ENCODE data around the gene MADCAM1. TPM values are rescaled to one million over a fixed set of nuclear protein-coding genes. Genes with fewer than 3 reads are reported as not detected.

The MADCAM1 gene
- total RNA-seq, 2 experiments from 2014 or later: 0.15 TPM; not detected in 1

DNA sequence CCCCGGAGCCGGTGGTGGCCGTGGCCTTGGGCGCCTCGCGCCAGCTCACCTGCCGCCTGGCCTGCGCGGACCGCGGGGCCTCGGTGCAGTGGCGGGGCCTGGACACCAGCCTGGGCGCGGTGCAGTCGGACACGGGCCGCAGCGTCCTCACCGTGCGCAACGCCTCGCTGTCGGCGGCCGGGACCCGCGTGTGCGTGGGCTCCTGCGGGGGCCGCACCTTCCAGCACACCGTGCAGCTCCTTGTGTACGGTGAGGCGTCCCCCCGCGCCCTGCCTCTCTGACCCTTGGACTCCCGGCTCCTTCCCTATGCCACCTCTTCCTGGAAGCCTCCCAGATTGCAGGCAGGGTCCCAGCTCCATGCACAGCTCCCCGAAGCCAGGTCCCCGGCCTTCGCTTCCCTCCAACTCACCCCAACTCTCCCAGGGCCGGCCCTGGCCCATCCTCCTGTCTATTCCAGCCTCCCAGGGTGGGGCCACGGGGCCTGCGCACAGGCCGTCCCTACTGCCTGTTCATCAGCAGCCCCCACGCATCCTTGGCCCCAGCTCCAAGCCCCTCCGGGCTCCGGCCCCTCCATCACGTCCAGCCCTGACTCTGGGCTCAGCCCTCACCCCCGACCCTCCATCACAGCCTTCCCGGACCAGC is 1.7 kb downstream of the MADCAM1 start:
- DNase-seq: no peak
- Mint-ChIP-seq H3K9me3 (peaks cover 3% of the 10 kb centered on the region), H3K4me3 (no peak overlapping the region), H3K4me1 (peaks cover 9% of the 10 kb centered on the region), H3K27ac (no peak overlapping the region), H3K36me3 (ENCODE audit: low read depth) (no peaks in the 10 kb centered on the region), H3K27me3 (peaks cover 21% of the 10 kb centered on the region)
- CTCF ChIA-PET: interaction anchor here (1.5 to 4.0 kb wide), 3 partner anchors 9 to 251 kb away, joined by 3 to 17 read pairs (median 15); no protein-coding TSS in a partner anchor
- POLR2A ChIA-PET: interaction anchor here (0.7 kb wide), 1 partner anchor 11 kb away, joined by 3 read pairs; no protein-coding TSS in a partner anchor

DNA sequence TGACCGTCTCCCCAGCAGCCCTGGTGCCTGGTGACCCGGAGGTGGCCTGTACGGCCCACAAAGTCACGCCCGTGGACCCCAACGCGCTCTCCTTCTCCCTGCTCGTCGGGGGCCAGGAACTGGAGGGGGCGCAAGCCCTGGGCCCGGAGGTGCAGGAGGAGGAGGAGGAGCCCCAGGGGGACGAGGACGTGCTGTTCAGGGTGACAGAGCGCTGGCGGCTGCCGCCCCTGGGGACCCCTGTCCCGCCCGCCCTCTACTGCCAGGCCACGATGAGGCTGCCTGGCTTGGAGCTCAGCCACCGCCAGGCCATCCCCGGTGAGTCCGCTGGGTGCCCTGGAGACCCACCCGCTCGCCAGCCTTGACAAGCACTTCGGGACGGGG is 2.2 kb downstream of the MADCAM1 start:
- ChIA-PET CTCF (interaction anchor here (1.5 to 4.0 kb wide), 3 partner anchors 8 to 252 kb away, joined by 3 to 17 read pairs (median 15); no protein-coding TSS in a partner anchor), POLR2A (interaction anchor here (0.7 kb wide), 1 partner anchor 10 kb away, joined by 3 read pairs; no protein-coding TSS in a partner anchor)
- peaks cover 2% of the 10 kb centered on the region for H3K9me3 Mint-ChIP-seq
- no peak overlapping the region for H3K4me3 Mint-ChIP-seq
- H3K36me3 Mint-ChIP-seq (ENCODE audit: low read depth): no peaks in the 10 kb centered on the region
- DNase-seq: no peak
- peaks cover 9% of the 10 kb centered on the region for H3K4me1 Mint-ChIP-seq
- H3K27ac Mint-ChIP-seq: no peak overlapping the region
- H3K27me3 Mint-ChIP-seq: peaks cover 21% of the 10 kb centered on the region

DNA sequence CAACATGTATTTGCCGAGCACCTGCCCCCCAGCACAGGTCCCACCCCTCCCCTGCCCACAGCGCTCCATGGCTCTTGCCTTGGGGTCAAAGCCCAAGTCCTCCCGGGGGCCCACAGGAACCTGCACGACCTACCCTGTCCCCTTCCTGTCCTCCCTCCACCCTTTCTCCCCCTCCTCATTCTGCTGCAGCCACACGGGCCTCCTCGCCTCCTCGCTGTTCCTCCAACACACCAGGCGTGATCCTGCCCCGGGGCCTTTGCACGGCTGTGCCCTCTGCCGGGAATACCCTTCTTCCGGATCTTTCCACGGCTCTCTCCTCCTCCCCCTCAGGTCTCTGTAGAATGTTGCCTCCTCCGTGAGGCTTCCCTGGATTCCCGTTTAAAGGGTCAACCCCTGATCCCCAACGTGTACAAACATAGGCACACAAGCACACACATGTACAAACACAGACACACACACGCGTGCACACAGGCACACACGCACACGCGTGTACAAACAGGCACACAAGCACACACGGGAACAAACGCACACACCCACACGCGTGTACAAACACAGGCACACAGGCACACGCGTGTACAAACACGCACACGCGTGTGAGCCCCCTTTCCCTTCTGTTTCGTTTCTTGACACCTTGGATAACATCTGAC is 2.8 kb downstream of the MADCAM1 start:
- Mint-ChIP-seq H3K27ac (no peak overlapping the region), H3K9me3 (no peaks in the 10 kb centered on the region), H3K4me3 (no peak overlapping the region), H3K36me3 (ENCODE audit: low read depth) (no peaks in the 10 kb centered on the region), H3K27me3 (peaks cover 21% of the 10 kb centered on the region), H3K4me1 (peaks cover 9% of the 10 kb centered on the region)
- CTCF ChIA-PET: interaction anchor here (1.9 to 4.0 kb wide), 2 partner anchors 7 to 12 kb away, joined by 15 to 17 read pairs; no protein-coding TSS in a partner anchor
- POLR2A ChIA-PET: no interaction called here
- no peak for DNase-seq

DNA sequence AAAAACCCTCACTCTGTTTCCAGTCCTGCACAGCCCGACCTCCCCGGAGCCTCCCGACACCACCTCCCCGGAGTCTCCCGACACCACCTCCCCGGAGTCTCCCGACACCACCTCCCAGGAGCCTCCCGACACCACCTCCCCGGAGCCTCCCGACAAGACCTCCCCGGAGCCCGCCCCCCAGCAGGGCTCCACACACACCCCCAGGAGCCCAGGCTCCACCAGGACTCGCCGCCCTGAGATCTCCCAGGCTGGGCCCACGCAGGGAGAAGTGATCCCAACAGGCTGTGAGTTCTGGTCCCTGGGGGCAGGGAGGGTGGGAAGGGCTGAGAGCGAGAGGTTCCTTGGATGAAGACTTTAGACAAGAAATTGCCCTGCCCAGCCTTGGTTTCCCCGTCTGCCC is 5.4 kb downstream of the MADCAM1 start:
- H3K9me3 Mint-ChIP-seq: no peaks in the 10 kb centered on the region
- H3K4me1 Mint-ChIP-seq: peaks cover 24% of the 10 kb centered on the region
- POLR2A ChIA-PET: no interaction called here
- H3K27me3 Mint-ChIP-seq: peaks cover 14% of the 10 kb centered on the region
- H3K36me3 Mint-ChIP-seq (ENCODE audit: low read depth): no peaks in the 10 kb centered on the region
- no peak overlapping the region for H3K4me3 Mint-ChIP-seq
- CTCF ChIA-PET: no interaction called here
- H3K27ac Mint-ChIP-seq: no peak overlapping the region
- DNase-seq: no peak

DNA sequence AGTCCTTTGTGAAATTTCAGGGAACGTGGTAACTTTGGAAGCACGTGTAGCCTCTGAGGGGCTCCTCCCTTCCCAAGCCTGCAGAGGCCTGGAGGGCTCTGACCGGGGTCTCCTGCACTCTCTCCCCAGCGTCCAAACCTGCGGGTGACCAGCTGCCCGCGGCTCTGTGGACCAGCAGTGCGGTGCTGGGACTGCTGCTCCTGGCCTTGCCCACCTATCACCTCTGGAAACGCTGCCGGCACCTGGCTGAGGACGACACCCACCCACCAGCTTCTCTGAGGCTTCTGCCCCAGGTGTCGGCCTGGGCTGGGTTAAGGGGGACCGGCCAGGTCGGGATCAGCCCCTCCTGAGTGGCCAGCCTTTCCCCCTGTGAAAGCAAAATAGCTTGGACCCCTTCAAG is 8.3 kb downstream of the MADCAM1 start:
- Mint-ChIP-seq H3K36me3 (ENCODE audit: low read depth) (peaks cover 4% of the 10 kb centered on the region), H3K27me3 (peaks cover 1% of the 10 kb centered on the region), H3K4me1 (peaks cover 41% of the 10 kb centered on the region), H3K9me3 (no peaks in the 10 kb centered on the region), H3K27ac (no peak overlapping the region), H3K4me3 (no peak overlapping the region)
- DNase-seq: no peak
- POLR2A ChIA-PET: no interaction called here
- CTCF ChIA-PET: interaction anchor here (2.0 kb wide), 1 partner anchor 9 kb away, joined by 5 read pairs; the partner anchor contains the start of gene MADCAM1

DNA sequence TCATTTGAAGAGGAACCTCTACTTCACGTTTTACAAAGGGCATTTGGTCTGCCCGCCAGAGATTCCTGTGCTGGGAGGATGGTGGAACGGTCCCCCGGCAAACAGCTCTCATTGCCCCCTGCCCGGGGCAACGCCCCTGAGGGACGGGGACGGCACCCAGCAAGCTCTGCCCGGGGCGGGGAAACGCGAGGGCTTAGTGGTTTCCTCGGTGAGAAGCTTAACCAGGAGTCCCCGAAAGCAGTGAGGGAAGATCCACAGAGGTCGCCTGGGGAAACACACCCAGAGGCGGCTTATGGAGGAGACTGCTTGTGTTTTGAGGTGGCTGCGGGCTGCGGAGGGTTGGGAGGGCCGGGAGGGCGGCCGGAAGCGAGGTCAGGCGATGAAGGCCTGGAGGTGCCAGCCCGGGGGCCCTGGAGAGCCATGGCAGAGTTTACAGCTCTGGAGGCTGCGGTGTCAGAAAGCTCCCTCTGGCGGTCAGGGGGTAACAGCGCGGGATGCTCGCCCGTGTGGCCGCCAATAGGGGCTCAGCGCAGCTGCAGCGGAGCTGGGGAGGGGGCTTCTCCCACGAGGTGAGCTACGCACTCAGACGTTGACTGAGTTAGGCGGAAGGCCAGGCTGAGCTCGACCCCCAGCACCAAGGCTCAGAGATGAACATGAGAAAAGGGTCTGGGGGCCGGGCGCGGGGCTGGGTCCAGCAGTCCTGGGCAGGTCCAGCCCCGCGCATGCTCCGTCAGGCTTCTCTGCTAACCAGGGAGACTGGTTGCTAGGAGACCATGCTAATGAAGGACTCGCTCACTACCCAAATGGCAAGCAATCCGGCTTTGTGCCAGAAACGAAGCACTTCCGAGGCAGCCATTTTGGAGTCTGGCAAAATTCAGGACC is 10.4 kb downstream of the MADCAM1 start:
- H3K9me3 Mint-ChIP-seq: no peaks in the 10 kb centered on the region
- peaks cover 57% of the 10 kb centered on the region for H3K4me1 Mint-ChIP-seq
- peak overlapping the region; percentile 99 for H3K27ac Mint-ChIP-seq
- H3K4me3 Mint-ChIP-seq: peak overlapping the region; percentile 80
- CTCF ChIA-PET: interaction anchor here (0.5 to 1.5 kb wide), 23 partner anchors 9 to 569 kb away, joined by 3 to 17 read pairs (median 4); partner anchors contain the start of genes CDC34 and MADCAM1
- POLR2A ChIA-PET: interaction anchor here (0.6 kb wide), 2 partner anchors 205 to 445 kb away, joined by 3 to 5 read pairs; no protein-coding TSS in a partner anchor
- H3K36me3 Mint-ChIP-seq (ENCODE audit: low read depth): peaks cover 9% of the 10 kb centered on the region
- H3K27me3 Mint-ChIP-seq: no peaks in the 10 kb centered on the region
- peak; percentile 97 for DNase-seq

DNA sequence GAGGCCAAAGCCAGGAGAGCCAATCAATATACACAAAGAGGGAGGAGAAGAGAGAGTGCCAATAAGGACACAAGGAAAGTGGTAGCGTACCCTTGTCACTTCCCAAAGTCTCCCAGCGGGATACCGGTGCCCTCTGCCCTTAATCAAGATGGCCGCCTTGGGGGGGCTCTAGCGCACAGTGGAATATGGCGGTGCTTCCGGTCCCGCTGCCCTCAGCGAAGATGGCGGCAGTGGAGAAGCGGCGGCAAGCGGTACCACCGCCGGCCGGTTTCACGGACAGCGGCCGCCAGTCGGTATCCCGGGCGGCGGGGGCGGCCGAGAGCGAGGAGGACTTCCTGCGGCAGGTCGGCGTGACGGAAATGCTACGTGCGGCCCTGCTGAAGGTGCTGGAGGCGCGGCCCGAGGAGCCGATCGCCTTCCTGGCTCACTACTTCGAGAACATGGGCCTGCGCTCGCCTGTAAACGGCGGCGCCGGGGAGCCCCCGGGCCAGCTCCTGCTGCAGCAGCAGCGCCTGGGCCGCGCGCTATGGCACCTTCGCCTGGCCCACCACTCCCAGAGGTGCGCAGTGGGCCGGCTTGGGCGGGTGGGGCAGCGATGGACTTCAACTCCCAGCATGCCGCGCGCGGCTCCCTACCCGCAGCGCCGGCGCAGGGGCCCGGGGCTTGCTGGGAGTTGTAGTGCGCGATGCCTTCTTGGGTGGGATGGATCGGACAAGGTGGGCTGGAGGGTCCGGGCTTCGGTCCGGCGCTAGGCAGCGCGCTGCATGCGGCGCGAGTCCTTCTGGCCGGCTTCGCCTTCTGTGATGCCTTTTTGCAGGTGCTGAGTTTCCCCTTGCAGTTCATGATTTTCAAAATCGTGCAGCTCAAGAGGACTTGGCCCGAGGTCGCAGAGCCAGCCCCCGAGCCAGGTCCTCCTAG is 11.3 kb downstream of the MADCAM1 start, which contains the start of gene TPGS1:
TPGS1 (plus strand) TSS at position 212 of the 918 bp plus-strand sequence; CDS start at position 222, 10 bp downstream.
- peaks cover 60% of the 10 kb centered on the region for H3K4me1 Mint-ChIP-seq
- CTCF ChIA-PET: interaction anchor here (1.0 to 1.5 kb wide), 18 partner anchors 8 to 260 kb away, joined by 3 to 17 read pairs (median 4); partner anchors contain the start of genes CDC34 and MADCAM1
- H3K36me3 Mint-ChIP-seq (ENCODE audit: low read depth): peaks cover 10% of the 10 kb centered on the region
- DNase-seq: peak; percentile 88
- peak within 1 kb of the TSS; percentile 99 for H3K27ac Mint-ChIP-seq
- H3K27me3 Mint-ChIP-seq: no peaks in the 10 kb centered on the region
- POLR2A ChIA-PET: no interaction called here
- H3K4me3 Mint-ChIP-seq: peak within 1 kb of the TSS; percentile 80
- H3K9me3 Mint-ChIP-seq: no peaks in the 10 kb centered on the region

DNA sequence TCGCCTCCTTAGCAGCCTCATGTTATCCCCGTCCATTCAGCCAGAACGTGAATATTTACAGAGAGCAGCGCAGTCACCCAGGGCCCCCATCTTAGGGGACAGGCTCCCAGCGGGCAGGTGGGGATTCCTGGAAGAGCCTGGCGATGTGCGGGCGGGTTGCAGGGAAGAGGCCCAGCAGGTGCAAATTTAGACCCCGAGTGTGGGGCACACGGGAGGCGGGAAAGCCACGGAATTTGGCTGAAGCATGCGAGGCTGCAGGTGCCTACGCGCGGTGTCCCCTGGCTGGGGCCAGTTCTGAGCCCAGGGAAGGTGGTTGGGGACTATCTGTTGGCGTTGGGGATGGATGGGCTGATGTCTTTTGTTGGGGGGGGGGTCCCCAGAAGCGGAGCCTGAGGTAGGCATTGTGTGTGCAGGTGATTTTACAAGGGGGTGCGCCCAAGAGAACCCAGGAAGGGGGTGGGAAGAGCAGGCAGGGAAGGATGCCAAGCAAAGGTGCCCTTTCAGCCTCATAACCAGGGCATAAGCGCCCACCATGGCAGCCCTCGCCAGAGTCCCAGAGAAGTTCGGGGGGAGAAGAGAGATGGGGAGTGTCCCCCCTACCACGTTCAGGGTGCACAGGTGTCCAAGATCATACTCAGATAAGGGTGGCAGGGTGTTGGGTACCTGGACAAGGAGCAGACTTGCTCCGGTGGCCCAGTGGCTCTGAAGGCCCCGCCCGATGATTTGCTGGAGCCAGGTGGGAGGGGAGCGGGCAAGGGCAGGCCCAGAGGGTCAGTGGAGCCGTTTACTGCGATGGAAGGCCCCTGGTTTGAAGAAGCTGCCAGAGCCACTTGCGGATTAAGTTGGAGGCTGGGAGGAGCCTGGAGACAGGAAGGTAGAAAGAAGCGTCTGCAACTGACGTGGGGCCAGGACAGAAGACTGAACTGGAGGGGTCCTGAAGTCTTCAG is 12.2 kb downstream of the MADCAM1 start:
- Mint-ChIP-seq H3K4me1 (peaks cover 55% of the 10 kb centered on the region), H3K9me3 (no peaks in the 10 kb centered on the region)
- CTCF ChIA-PET: interaction anchor here (1.0 to 3.6 kb wide), 3 partner anchors 13 kb away, joined by 3 to 42 read pairs (median 25); partner anchors contain the start of gene MADCAM1

DNA sequence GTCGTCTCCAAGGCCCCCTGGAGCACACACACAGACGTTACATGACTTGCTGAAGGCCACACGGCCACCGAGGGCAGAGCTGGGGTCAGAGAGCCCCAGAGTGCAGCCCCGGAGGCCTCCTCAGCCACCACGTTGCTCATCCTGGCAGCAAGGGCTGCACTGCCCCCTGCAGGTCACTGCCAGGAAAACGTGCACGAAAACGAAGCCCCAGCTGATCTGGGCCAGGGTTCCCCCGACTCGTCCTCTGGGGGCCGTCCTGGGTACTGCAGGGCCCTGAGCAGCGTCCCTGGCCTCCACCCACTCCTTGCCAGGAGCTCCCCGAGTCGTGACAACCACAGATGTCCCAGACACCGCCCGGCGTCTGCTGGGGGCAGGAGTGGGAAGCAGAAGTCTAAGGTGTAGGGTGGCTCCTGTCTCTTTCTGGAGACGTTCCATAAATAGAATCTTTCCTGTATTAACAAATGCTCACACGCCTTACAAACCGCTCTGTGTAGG is 14.4 kb downstream of the MADCAM1 start:
- Mint-ChIP-seq H3K4me1 (peaks cover 55% of the 10 kb centered on the region), H3K27ac (peak overlapping the region; percentile 98), H3K9me3 (no peaks in the 10 kb centered on the region), H3K36me3 (ENCODE audit: low read depth) (peaks cover 14% of the 10 kb centered on the region), H3K4me3 (peak overlapping the region; percentile 71), H3K27me3 (no peaks in the 10 kb centered on the region)
- peak; percentile 95 for DNase-seq
- ChIA-PET CTCF (interaction anchor here (0.6 to 3.6 kb wide), 35 partner anchors 8 to 1315 kb away, joined by 3 to 47 read pairs (median 3); partner anchors contain the start of genes CDC34, GZMM and MADCAM1), POLR2A (interaction anchor here (1.6 kb wide), 1 partner anchor 20 kb away, joined by 8 read pairs; the partner anchor contains the start of gene CDC34)

More for the DNA sequence above, 12.2 kb downstream of the MADCAM1 start:
- Mint-ChIP-seq H3K36me3 (ENCODE audit: low read depth) (peaks cover 10% of the 10 kb centered on the region), H3K27me3 (no peaks in the 10 kb centered on the region), H3K4me3 (peak overlapping the region; percentile 80), H3K27ac (peak overlapping the region; percentile 99)
- no peak for DNase-seq
- POLR2A ChIA-PET: interaction anchor here (0.6 kb wide), 1 partner anchor 10 kb away, joined by 3 read pairs; no protein-coding TSS in a partner anchor

DNA sequence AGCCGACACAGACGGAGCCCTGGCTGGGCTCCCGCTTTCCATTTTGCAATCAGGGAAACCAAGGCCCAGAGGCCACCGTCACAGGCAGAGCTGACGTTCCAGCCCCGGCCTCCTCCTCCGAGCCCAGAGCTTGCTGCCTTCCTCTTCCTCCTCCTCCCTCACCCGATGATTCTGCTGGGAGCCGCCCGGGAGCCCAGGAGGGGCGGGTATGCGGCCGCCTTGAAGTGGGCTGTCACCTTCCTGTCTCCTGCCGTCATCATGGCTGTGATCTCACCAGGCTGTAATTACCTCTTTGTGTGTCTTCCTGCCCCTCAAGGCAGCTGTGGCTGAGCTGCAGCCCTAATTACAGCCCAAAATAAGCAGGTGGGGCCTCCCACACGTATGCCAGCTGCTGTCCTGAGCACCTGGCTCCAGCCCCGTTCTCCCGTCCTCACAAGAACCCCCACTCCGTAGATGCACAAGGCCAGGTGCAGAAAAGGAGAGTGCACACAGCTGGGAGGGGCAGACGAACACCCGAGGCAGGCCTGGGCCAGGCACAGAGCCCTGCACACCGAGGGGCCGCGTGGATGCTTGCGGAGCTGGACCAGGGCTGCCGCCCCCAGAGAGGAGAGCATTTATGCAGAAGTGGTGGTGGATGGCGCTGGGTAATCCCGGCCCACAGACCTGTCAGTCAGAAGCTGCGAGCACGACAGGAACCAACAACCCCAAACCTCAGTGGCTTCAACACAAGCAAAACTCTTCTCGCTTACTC is 15.0 kb downstream of the MADCAM1 start:
- Mint-ChIP-seq H3K27ac (peak overlapping the region; percentile 98), H3K4me3 (peak overlapping the region; percentile 71), H3K27me3 (no peaks in the 10 kb centered on the region), H3K9me3 (no peaks in the 10 kb centered on the region), H3K4me1 (peaks cover 53% of the 10 kb centered on the region), H3K36me3 (ENCODE audit: low read depth) (peaks cover 14% of the 10 kb centered on the region)
- DNase-seq: peak; percentile 92
- POLR2A ChIA-PET: interaction anchor here (1.6 kb wide), 1 partner anchor 20 kb away, joined by 8 read pairs; the partner anchor contains the start of gene CDC34
- CTCF ChIA-PET: interaction anchor here (0.6 to 3.6 kb wide), 31 partner anchors 8 to 1314 kb away, joined by 3 to 47 read pairs (median 4); partner anchors contain the start of genes CDC34, GZMM and MADCAM1
